GM18507 (cell line): Measurements from ENCODE around the gene TRIM62.
A peak's percentile ranks its signal among the peaks of the same experiment; 100 is the strongest.

ENCODE experiments used
- DNase-seq: peaks from one replicate; pipeline ENCODE4 v3.0.0; 2011; ENCODE audit warnings: low read depth; ENCODE audit not compliant: insufficient read length; ENCODE audit errors: extremely low spot score
- FAIRE-seq: peaks from 2 replicates; lab custom pipeline; 2011; peaks lifted over from hg19 to GRCh38; lab: Jason Lieb, UNC

The TRIM62 gene

GRCh38 chr1:33181921-33182341 lies at the start of gene TRIM62:
TSS of gene TRIM62 (minus strand) at chr1:33182043. CDS start at chr1:33181432, 611 bp downstream.
- peak; percentile 93 for DNase-seq
- peak; percentile 70 for FAIRE-seq

DNA sequence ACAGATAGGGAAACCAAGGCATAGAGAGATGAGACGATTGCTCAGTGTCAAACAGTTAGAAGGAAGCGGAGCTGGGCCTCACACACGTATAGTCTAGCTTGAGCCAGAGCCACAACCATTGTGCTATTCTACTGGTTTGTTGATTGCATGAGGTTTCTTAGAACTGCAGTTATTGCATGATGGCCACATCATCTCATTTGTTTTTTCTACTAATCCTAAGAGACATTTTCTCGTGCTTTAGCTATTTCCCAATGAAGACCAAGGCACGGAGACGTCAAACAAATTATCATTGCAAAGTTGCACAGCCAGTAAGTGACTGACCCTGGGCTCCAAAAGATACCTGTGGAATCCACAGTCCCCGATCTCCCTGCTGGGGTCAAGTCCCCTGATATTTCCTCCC lies 49.3 kb upstream of the TRIM62 start:
- DNase-seq = no peak
- FAIRE-seq = no peak

- no peak for DNase-seq
- no peak for FAIRE-seq
Observed at GRCh38 chr1:33228935-33229487, 47.2 kb upstream of the TRIM62 start.

GRCh38 chr1:33225586-33225985 lies 43.7 kb upstream of the TRIM62 start:
- DNase-seq (no peak), FAIRE-seq (no peak)

- FAIRE-seq (no peak), DNase-seq (no peak)
Observed at GRCh38 chr1:33224166-33224707, 42.4 kb upstream of the TRIM62 start.

- no peak for DNase-seq
- no peak for FAIRE-seq
Observed at GRCh38 chr1:33222381-33222780, 40.5 kb upstream of the TRIM62 start.

GRCh38 chr1:33221385-33221758 lies 39.5 kb upstream of the TRIM62 start:
- DNase-seq = no peak
- no peak for FAIRE-seq

DNA sequence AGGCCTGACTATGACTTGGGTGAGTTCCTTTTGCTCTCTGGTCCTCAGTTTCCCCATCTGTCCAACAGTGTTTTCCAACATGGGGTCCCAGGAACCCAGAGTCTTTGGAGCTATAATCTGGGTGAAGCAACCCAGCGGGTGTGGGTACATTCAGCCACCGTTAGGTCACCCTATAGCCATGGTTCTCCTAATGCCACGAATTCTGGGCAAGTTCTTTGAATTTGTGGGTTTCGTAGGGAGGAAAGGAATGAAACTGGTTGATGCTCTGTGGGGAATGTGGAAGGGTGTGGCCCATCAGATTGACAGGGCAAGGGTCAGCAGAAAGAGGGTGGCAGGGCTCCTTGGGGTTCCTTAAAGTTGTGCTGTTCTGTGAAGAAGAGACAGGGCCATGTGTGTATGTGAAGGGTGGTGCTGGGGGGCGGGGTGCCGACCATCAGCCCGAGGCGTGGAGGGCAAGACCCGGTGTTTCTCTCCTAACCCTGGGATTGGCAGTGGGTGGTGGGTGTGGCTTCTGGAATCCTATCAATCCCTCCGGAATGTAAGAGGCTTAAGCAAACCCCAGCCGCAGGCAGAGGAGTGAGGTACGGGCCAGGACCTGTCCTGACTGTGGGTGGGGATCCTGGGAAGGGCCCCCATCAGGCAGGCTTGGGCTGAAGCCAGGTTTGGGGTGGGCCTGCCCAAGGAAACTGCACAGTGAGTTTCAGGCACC lies 39.0 kb upstream of the TRIM62 start:
- FAIRE-seq = no peak
- no peak for DNase-seq

- no peak for DNase-seq
- no peak for FAIRE-seq
Observed at GRCh38 chr1:33219886-33220661, 38.2 kb upstream of the TRIM62 start.

DNA sequence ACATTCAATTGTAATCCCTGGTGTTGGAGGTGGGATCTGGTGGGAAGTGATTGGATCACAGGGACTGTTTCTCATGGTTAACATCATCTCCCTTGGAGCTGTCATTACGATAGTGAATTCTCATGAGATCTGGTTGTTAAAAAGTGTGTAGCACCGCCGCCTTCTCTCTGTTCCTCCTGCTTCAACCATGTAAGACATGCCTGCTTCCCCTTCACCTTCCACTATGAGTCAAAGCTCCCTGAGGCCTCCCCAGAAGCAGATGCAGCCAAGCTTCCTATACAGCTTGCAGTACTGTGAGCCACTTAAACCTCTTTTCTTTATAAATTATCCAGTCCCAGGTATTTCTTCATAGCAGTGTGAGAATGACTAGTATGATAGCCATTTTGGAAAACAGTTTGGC lies 30.1 kb upstream of the TRIM62 start:
- FAIRE-seq = no peak
- DNase-seq = no peak

DNA sequence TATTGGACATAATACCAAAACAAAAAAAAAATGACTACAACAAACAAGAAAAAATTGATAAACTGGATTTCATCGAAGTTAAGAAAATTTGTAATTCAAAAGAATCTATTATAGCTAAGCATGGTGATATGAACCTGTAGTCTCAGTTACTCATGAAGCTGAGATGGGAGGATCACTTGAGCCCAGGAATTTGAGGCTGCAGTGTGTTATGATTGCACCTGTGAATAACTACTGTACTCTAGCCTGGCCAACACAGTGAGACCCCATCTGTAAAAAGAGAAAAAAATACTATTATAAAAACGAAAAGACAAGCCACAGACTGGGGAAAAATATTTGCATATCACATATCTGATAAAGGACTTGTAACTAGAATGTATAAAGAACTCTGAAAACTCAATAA lies 24.5 kb upstream of the TRIM62 start:
- no peak for DNase-seq
- no peak for FAIRE-seq

DNA sequence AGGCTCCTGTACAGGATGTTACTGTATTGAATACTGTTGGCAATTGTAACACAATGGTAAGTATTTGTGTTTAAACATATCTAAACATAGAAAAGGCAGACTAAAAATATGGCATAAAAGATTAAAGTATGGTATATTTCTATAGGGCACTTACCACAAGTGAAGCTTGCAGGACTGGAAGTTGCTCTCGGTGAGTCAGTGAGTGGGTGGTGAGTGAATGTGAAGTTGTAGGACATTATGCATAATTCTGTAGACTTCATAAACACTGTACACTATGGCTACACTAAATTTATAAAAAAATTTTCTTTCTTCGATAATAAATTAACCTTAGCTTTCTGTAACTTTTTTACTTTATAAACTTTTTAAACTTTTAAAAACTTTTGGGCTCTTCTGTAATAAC lies 13.7 kb upstream of the TRIM62 start:
- DNase-seq (no peak), FAIRE-seq (no peak)

GRCh38 chr1:33191731-33192275 lies 10.0 kb upstream of the TRIM62 start:
- no peak for FAIRE-seq

GRCh38 chr1:33190701-33191100 lies 8.9 kb upstream of the TRIM62 start:
- no peak for FAIRE-seq

More at GRCh38 chr1:33191731-33192275, 10.0 kb upstream of the TRIM62 start:
- DNase-seq = no peak

DNA sequence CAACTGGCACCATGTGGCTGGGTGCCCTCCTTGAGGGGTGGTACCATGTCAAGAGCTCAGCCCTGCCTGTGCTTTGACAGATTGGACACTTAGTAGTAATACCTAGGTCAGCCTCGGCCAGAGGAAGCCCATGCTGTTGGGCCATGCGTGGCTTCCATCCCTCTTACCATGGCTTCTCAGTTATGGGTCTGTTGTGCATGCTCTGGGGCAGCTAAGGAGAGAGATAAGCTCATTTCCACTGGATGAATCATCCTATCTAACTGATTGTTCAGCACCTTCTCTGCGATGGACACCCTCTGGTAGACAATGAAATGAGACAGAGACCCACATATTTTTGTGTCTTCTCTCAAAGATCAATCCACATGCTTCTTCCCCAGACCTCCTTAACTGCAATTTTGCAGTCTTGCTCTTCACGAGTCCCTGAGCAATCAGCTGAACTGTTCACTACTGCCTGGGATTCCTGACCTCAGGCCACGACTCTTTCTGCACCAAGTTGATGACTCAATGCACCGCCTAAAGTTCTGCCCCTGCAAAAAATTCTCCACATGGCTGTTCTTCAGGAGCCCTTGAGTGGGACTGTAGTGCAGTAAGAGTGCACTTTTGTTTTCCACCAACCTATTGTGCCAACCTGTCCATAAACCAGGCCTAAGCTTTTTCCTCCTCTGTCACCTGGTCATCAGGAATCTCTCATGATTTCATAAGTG lies 6.9 kb upstream of the TRIM62 start:
- FAIRE-seq = no peak
- DNase-seq = no peak

More at GRCh38 chr1:33190701-33191100, 8.9 kb upstream of the TRIM62 start:
- DNase-seq = no peak

DNA sequence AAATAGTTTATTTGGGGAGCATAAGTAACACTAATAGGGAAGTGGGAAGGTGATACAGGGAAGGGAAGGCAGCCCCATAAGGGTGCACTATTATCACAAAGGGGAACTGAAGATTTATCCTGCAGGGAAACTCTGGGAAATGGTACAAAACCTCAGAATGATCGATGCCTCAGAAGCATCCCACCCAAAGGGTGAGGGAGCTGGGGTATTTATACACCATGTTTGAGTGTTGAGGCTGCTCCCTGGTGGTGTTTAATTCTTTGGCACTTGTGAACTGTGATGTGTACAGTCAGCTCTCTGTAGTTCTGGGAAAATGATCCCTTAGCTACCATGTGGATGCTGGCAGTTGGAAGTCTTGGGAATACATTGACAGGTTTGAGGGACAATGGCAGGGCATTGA lies 5.1 kb upstream of the TRIM62 start:
- DNase-seq (no peak), FAIRE-seq (no peak)

- DNase-seq (no peak), FAIRE-seq (no peak)
Observed at GRCh38 chr1:33185541-33185940, 3.7 kb upstream of the TRIM62 start.

DNA sequence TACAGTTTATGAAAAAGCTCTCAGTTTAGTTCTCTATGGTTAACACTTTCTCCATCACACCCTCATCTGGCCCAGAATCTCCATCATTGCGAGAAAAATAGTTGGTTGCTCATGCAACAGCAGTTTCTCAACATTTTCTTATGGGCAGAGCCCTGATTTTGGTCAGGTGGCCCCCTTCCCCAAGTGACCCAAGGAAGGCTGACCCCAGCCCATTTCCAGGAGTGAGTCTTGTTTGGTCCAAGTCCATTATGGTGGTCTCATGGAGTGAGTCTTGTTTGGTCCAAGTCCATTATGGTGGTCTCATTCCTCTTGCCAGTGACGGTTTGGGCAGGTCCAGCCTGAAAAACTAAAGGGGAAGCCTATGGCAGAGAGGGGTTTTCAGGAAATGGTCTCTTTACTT lies 1.5 kb upstream of the TRIM62 start:
- DNase-seq = no peak
- no peak for FAIRE-seq

- DNase-seq (no peak), FAIRE-seq (no peak)
Observed at GRCh38 chr1:33182896-33183295, 1.1 kb upstream of the TRIM62 start.

GRCh38 chr1:33182401-33182841 lies 578 bp upstream of the TRIM62 start:
- DNase-seq = no peak

More at GRCh38 chr1:33182401-33182841, 578 bp upstream of the TRIM62 start:
- FAIRE-seq = no peak
